NT2/D1 (cell line): ENCODE data around the gene SLC2A2.

Experiments
- SUZ12 ChIP-seq: IDR thresholded peaks from 2 replicates; pipeline ENCODE4 v1.6.1; 2011; ENCODE audit not compliant: insufficient read length, insufficient read depth; ENCODE audit errors: extremely low read depth
- YY1 ChIP-seq: IDR thresholded peaks from 2 replicates; pipeline ENCODE4 v1.6.1; 2011; ENCODE audit not compliant: insufficient read length, insufficient read depth
- ZNF274 ChIP-seq: IDR thresholded peaks from 2 replicates; pipeline ENCODE4 v1.6.1; 2011; ENCODE audit warnings: mild to moderate bottlenecking, low read depth, low read length

DNA sequence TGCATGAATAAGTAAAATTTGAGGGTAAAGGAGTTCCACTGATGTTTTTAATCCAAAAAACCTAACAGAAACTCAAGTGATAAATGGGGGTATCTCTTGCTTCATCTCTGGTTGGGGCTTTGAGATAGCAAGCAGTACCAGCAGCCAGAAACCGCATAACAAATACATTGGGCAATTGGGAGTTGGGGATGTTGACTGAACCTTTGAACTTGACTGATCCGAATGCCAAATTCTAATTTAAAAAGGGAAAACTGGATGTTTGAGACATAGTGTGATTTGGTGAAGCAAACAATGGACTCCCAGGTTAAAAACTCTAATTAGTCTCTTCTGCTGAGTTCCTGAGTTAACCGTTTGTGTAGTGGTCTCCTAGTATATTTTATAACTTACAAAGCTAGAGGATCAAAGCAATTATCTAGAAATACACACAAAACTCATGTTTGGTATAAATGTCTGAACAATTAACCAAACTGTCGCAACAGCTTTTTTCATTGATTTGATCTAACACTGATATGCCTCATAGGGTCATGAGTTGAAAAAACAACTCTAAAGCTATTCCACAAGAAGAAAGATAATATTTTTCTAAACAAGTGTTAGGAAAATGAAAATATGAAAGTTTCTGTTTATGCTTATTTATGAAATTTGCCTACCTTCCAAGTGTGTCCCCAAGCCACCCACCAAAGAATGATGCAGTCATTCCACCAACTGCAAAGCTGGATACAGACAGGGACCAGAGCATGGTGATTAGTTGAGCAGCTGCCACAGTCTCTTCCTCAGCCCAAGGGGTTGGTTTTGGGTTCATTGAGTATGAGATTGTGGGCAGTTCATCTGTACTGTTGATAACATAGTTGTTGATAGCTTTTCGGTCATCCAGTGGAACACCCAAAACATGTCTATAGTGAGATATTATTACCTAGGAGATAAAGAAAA, 12.4 kb downstream of the SLC2A2 start:
- TF ChIP-seq ZNF274 (no peak), YY1 (no peak), SUZ12 (no peak)
